PC-9 (cell line): Measurements from ENCODE around the gene S100A7. TPM values are rescaled to one million over a fixed set of nuclear protein-coding genes. Genes with fewer than 3 reads are reported as not detected.

Experiments
- BruUV-seq: library from RNA; stranded (reverse); fragments of 400-500 nt; replicated peaks from 2 replicates; lab custom pipeline; 2021; lab: Mats Ljungman, UMichigan
- CTCF ChIA-PET: fragments of 300-600 bp; sonication (Branson Sonifier 250); formaldehyde crosslinking; loops from one replicate; lab custom pipeline; 2022; ENCODE audit warnings: antibody characterized with exemption; lab: Charles Lee
- POLR2A ChIA-PET: fragments of 300-600 bp; sonication (Branson Sonifier 250); formaldehyde crosslinking; loops from one replicate; lab custom pipeline; 2022; ENCODE audit warnings: antibody characterized with exemption; ENCODE audit not compliant: unreplicated experiment; lab: Charles Lee
- DNase-seq, 2 experiments: peaks; one replicate each; pipeline versions ENCODE4 v3.0.0 to v3.0.0-alpha.2; 2015 to 2022; ENCODE audit warnings: mixed read lengths in 1 of 2
- H2AFZ ChIP-seq: fragments of 200-600 bp; sonication (generic); 2 replicates; pipeline ENCODE4 v1.8.1; 2017; ENCODE audit warnings: antibody characterized with exemption
- H3F3A ChIP-seq: fragments of 200-600 bp; sonication (generic); 2 replicates; pipeline ENCODE4 v1.8.1; 2017; ENCODE audit warnings: antibody characterized with exemption, mild to moderate bottlenecking, low read depth; ENCODE audit not compliant: insufficient read depth
- H3K27ac ChIP-seq: fragments of 200-600 bp; sonication (generic); 2 replicates; pipeline ENCODE4 v1.6.1; 2016; ENCODE audit warnings: mixed run types
- H3K27me3 ChIP-seq: fragments of 200-600 bp; sonication (generic); 2 replicates; pipeline ENCODE4 v1.6.1; 2016; ENCODE audit warnings: low read depth, mixed run types; ENCODE audit not compliant: insufficient read depth
- H3K36me3 ChIP-seq: fragments of 200-600 bp; sonication (generic); 2 replicates; pipeline ENCODE4 v1.6.1; 2016; ENCODE audit warnings: low read depth, mixed run types
- H3K4me1 ChIP-seq: fragments of 200-600 bp; sonication (generic); replicated peaks from 2 replicates; pipeline ENCODE4 v1.6.1; 2016; ENCODE audit warnings: mixed run types; ENCODE audit not compliant: insufficient read depth
- H3K4me2 ChIP-seq: fragments of 200-600 bp; sonication (generic); 2 replicates; pipeline ENCODE4 v1.6.1; 2017; ENCODE audit warnings: mixed run types
- H3K4me3 ChIP-seq: fragments of 200-600 bp; sonication (generic); 2 replicates; pipeline ENCODE4 v1.6.1; 2016; ENCODE audit warnings: mixed run types
- H3K79me2 ChIP-seq: fragments of 200-600 bp; sonication (generic); 2 replicates; pipeline ENCODE4 v1.6.1; 2017; ENCODE audit warnings: low read depth, mixed run types
- H3K9me2 ChIP-seq: fragments of 200-600 bp; sonication (generic); 2 replicates; pipeline ENCODE4 v1.8.1; 2017; ENCODE audit warnings: mild to moderate bottlenecking; ENCODE audit not compliant: insufficient read depth
- H3K9me3 ChIP-seq: fragments of 200-600 bp; sonication (generic); 2 replicates; pipeline ENCODE4 v1.8.1; 2016; ENCODE audit warnings: low read depth; ENCODE audit not compliant: insufficient read depth
- H4K20me1 ChIP-seq: fragments of 200-600 bp; sonication (generic); 2 replicates; pipeline ENCODE4 v1.8.1; 2017; ENCODE audit not compliant: insufficient read depth
- CTCF ChIP-seq: fragments of 200-600 bp; sonication (generic); conservative IDR thresholded peaks from 2 replicates; pipeline ENCODE4 v1.6.1; 2017; ENCODE audit warnings: mixed run types, antibody characterized with exemption, mild to moderate bottlenecking, moderate library complexity
- EZH2 ChIP-seq: fragments of 200-600 bp; sonication (generic); IDR thresholded peaks from 2 replicates; pipeline ENCODE4 v1.8.0; 2017; ENCODE audit warnings: antibody characterized with exemption, low read depth
- intact Hi-C: fragments of 100-400 bp; cut with micrococcal nuclease; formaldehyde crosslinking; loops from one replicate; pipeline ENCODE4 v1.10.0; 2022; ENCODE audit not compliant: unreplicated experiment
- total RNA-seq: library from RNA; stranded (reverse); gene quantifications from 2 replicates; pipeline ENCODE4 v1.2.3, GENCODE V29; 2021

The S100A7 gene
- total RNA-seq, 1 experiment from 2014 or later: not detected

DNA sequence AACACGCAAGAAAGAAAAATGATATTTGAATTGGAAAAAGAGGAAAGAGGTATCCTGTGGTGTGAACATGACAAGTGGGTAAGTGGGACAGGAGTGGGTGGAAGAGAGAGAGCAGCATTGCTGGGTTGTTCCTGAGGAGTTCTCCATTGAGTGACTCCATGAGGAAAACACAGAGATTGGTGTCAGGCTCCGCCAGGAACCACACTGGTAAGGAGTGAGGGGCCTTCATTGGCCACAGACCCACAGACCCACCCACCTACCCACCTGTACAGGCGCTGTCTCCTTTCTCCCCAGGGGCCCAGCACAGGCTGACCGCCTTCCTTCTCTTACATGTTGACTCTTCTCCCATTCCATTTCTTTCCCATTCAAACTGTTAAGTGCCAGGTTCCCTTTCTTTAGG lies 23.2 kb downstream of the S100A7 start:
- intact Hi-C loops: no loop called here
- no peak overlapping the region for H2AFZ ChIP-seq
- H3K4me3 ChIP-seq: no peak overlapping the region
- no peaks in the 10 kb centered on the region for H3K79me2 ChIP-seq
- DNase-seq: no peak
- peaks cover 3% of the 10 kb centered on the region; the same call in 1 of the 2 replicates for H3F3A ChIP-seq
- POLR2A ChIA-PET: no interaction called here
- no peak overlapping the region for H3K27ac ChIP-seq
- no peak overlapping the region for H3K4me2 ChIP-seq
- H3K36me3 ChIP-seq: no peaks in the 10 kb centered on the region
- H3K27me3 ChIP-seq: peaks cover 64% of the 10 kb centered on the region
- no peaks in the 10 kb centered on the region for H3K9me3 ChIP-seq
- BruUV-seq: no TSS peak
- no peaks in the 10 kb centered on the region for H3K4me1 ChIP-seq
- CTCF ChIA-PET: no interaction called here
- H4K20me1 ChIP-seq: no peaks in the 10 kb centered on the region
- H3K9me2 ChIP-seq: no peaks in the 10 kb centered on the region
- TF ChIP-seq EZH2: no peak
- TF ChIP-seq CTCF: no peak

DNA sequence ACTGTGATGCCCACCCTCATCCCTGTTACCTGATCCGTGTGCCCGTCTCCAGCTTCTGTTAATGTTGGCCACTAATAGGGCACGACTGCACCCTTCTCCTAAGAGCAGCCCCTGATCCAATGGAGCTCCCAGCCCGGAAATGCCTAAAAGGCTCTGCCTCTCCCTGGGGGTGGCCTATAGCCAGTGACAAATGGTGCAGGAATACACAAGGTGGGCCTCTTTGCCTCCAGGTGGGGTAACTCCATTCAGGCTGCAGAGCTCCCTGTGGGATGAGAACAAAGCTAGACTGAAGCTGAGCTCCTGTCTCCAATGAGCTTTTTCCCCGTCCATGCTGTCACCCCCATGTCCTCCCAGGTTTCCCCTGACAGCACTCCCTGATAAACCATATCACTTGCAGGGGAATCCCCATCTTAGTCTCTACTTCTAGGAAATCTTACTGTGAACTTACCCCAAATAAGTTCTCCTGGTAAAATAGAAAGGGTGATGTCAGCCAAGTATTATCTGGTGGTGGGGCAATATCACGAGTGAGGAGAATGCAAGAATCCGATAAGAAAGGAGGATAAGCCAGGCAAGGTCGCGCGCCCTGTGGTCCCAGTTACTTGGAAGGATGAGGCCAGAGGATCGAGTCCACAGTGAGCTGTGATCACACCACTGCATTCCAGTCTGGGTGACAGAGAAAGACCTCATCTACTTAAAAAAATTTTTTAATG lies 25.6 kb downstream of the S100A7 start:
- ChIA-PET CTCF (no interaction called here), POLR2A (no interaction called here)
- no peaks in the 10 kb centered on the region for H3K79me2 ChIP-seq
- peaks cover 60% of the 10 kb centered on the region for H3K27me3 ChIP-seq
- no TSS peak for BruUV-seq
- no peaks in the 10 kb centered on the region for H4K20me1 ChIP-seq
- no peaks in the 10 kb centered on the region for H3K9me3 ChIP-seq
- intact Hi-C loops: no loop called here
- H2AFZ ChIP-seq: no peak overlapping the region
- no peaks in the 10 kb centered on the region for H3K36me3 ChIP-seq
- H3F3A ChIP-seq: no peaks in the 10 kb centered on the region
- DNase-seq: no peak
- no peak for TF ChIP-seq CTCF
- no peaks in the 10 kb centered on the region for H3K4me1 ChIP-seq
- H3K9me2 ChIP-seq: no peaks in the 10 kb centered on the region
- H3K27ac ChIP-seq: no peak overlapping the region
- H3K4me2 ChIP-seq: no peak overlapping the region
- H3K4me3 ChIP-seq: no peak overlapping the region

- ChIA-PET POLR2A (no interaction called here), CTCF (no interaction called here)
- Histone ChIP-seq H3K79me2 (no peaks in the 10 kb centered on the region), H3K27me3 (peaks cover 66% of the 10 kb centered on the region), H3F3A (no peaks in the 10 kb centered on the region), H4K20me1 (no peaks in the 10 kb centered on the region), H2AFZ (no peak overlapping the region), H3K9me3 (no peaks in the 10 kb centered on the region), H3K27ac (no peak overlapping the region), H3K4me2 (no peak overlapping the region), H3K4me3 (no peak overlapping the region), H3K4me1 (no peaks in the 10 kb centered on the region), H3K9me2 (no peaks in the 10 kb centered on the region), H3K36me3 (no peaks in the 10 kb centered on the region)
- BruUV-seq: no TSS peak
- intact Hi-C loops: no loop called here
- no peak for TF ChIP-seq CTCF
- no peak for TF ChIP-seq EZH2
- DNase-seq: no peak
Measured at GRCh38 chr1:153432874-153433681, 27.4 kb downstream of the S100A7 start.
